GM23248 (cell line): ENCODE results near the gene PYY. TPM values are rescaled to one million over a fixed set of nuclear protein-coding genes. Genes with fewer than 3 reads are reported as not detected.

Experiments used
- DNase-seq: peaks from one replicate; pipeline ENCODE4 v3.0.0-alpha.2; 2015
- H2AFZ ChIP-seq: fragments of 200-600 bp; sonication (generic); 2 replicates; pipeline ENCODE4 v1.6.1; 2016; ENCODE audit warnings: antibody characterized with exemption
- H3F3A ChIP-seq: fragments of 200-600 bp; sonication (generic); 2 replicates; pipeline ENCODE4 v1.6.1; 2016; ENCODE audit warnings: mild to moderate bottlenecking, antibody characterized with exemption, mixed run types; ENCODE audit not compliant: insufficient read depth
- H3K27ac ChIP-seq: fragments of 200-600 bp; sonication (generic); 2 replicates; pipeline ENCODE4 v1.5.1; 2016; ENCODE audit warnings: mild to moderate bottlenecking
- H3K27me3 ChIP-seq: fragments of 200-600 bp; sonication (generic); replicated peaks from 2 replicates; pipeline ENCODE4 v1.6.1; 2016; ENCODE audit warnings: mild to moderate bottlenecking; ENCODE audit not compliant: insufficient read depth
- H3K36me3 ChIP-seq: fragments of 200-600 bp; sonication (generic); 2 replicates; pipeline ENCODE4 v1.6.1; 2016; ENCODE audit warnings: low read depth, mild to moderate bottlenecking
- H3K4me1 ChIP-seq: fragments of 200-600 bp; sonication (generic); 2 replicates; pipeline ENCODE4 v1.6.1; 2016; ENCODE audit warnings: mild to moderate bottlenecking; ENCODE audit not compliant: insufficient read depth
- H3K4me2 ChIP-seq: fragments of 200-600 bp; sonication (generic); one replicate; pipeline ENCODE4 v1.6.1; 2016; ENCODE audit warnings: mild to moderate bottlenecking; ENCODE audit not compliant: unreplicated experiment
- H3K4me3 ChIP-seq: fragments of 200-600 bp; sonication (generic); 2 replicates; pipeline ENCODE4 v1.5.1; 2016; ENCODE audit warnings: mild to moderate bottlenecking
- H3K79me2 ChIP-seq: fragments of 200-600 bp; sonication (generic); 2 replicates; pipeline ENCODE4 v1.6.1; 2016; ENCODE audit warnings: mild to moderate bottlenecking; ENCODE audit not compliant: insufficient read depth
- H3K9ac ChIP-seq: fragments of 200-600 bp; sonication (generic); 2 replicates; pipeline ENCODE4 v1.6.1; 2016; ENCODE audit warnings: mild to moderate bottlenecking
- H3K9me2 ChIP-seq: fragments of 200-600 bp; sonication (generic); 2 replicates; pipeline ENCODE4 v1.6.1; 2016; ENCODE audit warnings: mixed run types, mild to moderate bottlenecking, moderate library complexity; ENCODE audit not compliant: insufficient read depth
- H3K9me3 ChIP-seq: fragments of 200-600 bp; sonication (generic); one replicate; pipeline ENCODE4 v1.6.1; 2017; ENCODE audit warnings: low read depth
- H4K20me1 ChIP-seq: fragments of 200-600 bp; sonication (generic); 2 replicates; pipeline ENCODE4 v1.6.0; 2016; ENCODE audit not compliant: insufficient read depth
- EZH2 ChIP-seq: fragments of 200-600 bp; sonication (generic); IDR thresholded peaks from 2 replicates; pipeline ENCODE4 v1.6.1; 2018; ENCODE audit warnings: antibody characterized with exemption, mild to moderate bottlenecking; ENCODE audit not compliant: insufficient read depth, poor library complexity, severe bottlenecking
- EZH2phosphoT487 ChIP-seq: fragments of 200-600 bp; sonication (generic); IDR thresholded peaks from 2 replicates; pipeline ENCODE4 v1.6.1; 2018; ENCODE audit warnings: antibody characterized with exemption, moderate library complexity, mild to moderate bottlenecking, low read depth; ENCODE audit not compliant: insufficient read depth
- WGBS, 2 experiments: methylation state at CpG; one replicate each; pipeline ENCODE4 v1.1.6; 2015 to 2017; ENCODE audit warnings: low lambda C conversion rate in 2 of 2, low coverage in 1 of 2; ENCODE audit errors: missing lambda C conversion rate in 2 of 2; 5-methylcytosine and 5-hydroxymethylcytosine counted together
- in situ Hi-C: fragments of 300-500 bp; cut with MboI; formaldehyde crosslinking; loops from 2 replicates; pipeline ENCODE4 v1.15.0; 2020
- polyA plus RNA-seq: library from polyadenylated mRNA; unstranded; fragments of >200 nt; fragmentation: Nextera tagmentation; extraction: Ambion mirVana; gene quantifications from 2 replicates; pipeline ENCODE4 v1.2.1, GENCODE V29; 2016
- total RNA-seq: library from RNA; depleted of rRNA; stranded (reverse); fragments of >200 nt; shearing (Covaris generic); gene quantifications from 2 replicates; pipeline ENCODE4 v1.2.3, GENCODE V29; 2014

PYY gene
- total and polyA plus RNA-seq, 2 experiments from 2014 or later, result not detected

DNA sequence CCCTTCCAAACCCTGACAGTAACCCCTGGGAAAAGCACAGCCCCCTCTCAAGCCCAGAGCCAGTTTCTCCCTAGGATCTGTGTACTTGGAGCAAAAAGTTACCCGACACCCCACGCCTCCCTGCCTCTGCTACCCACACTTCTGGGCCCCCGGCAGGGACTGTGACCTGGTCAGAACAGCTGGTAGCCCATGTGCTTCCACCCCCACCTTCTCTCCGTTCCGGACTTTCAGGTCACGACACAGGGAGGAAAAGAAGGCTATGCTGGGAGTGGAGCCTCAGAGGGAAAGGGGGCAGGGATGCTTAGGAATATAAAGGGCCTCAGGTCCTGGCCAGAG is 17.8 kb downstream of the PYY start:
- 89 to 90% methylated on average over 6 of the region's 6 CpGs for WGBS, 2 experiments
- H3K36me3 ChIP-seq, result no peaks in the 10 kb centered on the region
- DNase-seq, result no peak
- H3K4me3 ChIP-seq, result no peak overlapping the region
- no peaks in the 10 kb centered on the region; the same call in 1 of the 2 replicates for H3F3A ChIP-seq
- H3K9me2 ChIP-seq, result no peaks in the 10 kb centered on the region
- H3K4me1 ChIP-seq, result peaks cover 18% of the 10 kb centered on the region
- H3K27ac ChIP-seq, result peak overlapping the region; percentile 68
- in situ Hi-C loops, result no loop called here
- no peaks in the 10 kb centered on the region for H3K27me3 ChIP-seq
- H3K9ac ChIP-seq, result peak overlapping the region; percentile 62
- H3K79me2 ChIP-seq, result no peaks in the 10 kb centered on the region
- peak overlapping the region; percentile 72; the same call in 1 of the 2 replicates for H2AFZ ChIP-seq
- no peaks in the 10 kb centered on the region for H3K9me3 ChIP-seq
- no peaks in the 10 kb centered on the region for H4K20me1 ChIP-seq
- peak overlapping the region; percentile 73 for H3K4me2 ChIP-seq
- TF ChIP-seq EZH2 (no peak), EZH2phosphoT487 (no peak)

DNA sequence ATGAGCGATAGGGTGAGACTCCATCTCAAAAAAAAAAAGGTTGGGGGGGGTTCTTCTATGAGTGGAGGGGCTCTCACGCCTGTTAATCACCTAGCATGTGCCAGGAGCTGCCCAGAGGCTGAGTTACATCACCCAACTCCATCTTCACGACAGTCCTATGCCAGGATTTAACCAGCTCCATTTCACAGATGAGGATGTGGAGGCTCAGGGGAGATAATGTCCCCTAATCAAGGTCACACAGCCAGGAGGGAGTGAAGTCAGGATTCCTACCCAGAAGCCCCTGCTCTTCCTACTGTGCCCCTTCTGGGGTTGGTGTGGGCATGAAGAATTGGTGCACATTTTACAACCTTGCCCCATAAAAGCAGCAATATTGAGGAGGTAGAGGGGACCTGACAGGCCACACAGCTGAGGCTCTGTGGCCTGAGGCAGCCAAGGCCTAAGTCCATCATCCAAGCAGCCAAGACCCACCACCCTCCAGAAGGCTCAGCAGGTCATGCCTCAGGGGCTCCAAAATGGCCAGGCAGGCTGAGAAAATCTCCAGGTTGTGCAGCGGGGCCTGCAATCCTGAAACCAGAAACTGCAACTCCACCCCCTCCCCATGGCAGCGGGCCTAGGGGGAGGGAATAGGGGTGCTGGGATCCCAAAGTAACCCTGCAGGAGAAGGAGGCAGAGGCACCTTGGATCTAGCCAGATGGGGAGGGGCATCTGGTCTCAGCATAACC is 18.4 kb downstream of the PYY start:
- Histone ChIP-seq H3K4me2 (no peak overlapping the region), H3K4me1 (peaks cover 18% of the 10 kb centered on the region), H3K9ac (no peak overlapping the region), H3K9me3 (no peaks in the 10 kb centered on the region), H3K36me3 (no peaks in the 10 kb centered on the region), H3F3A (no peaks in the 10 kb centered on the region; the same call in 1 of the 2 replicates), H3K79me2 (no peaks in the 10 kb centered on the region), H3K27me3 (no peaks in the 10 kb centered on the region), H3K9me2 (no peaks in the 10 kb centered on the region), H2AFZ (no peak overlapping the region), H4K20me1 (no peaks in the 10 kb centered on the region), H3K4me3 (no peak overlapping the region), H3K27ac (no peak overlapping the region)
- in situ Hi-C loops, result no loop called here
- TF ChIP-seq EZH2phosphoT487 (no peak), EZH2 (no peak)
- WGBS, 2 experiments, result 87 to 91% methylated on average over 5 of the region's 5 CpGs
- DNase-seq, result no peak

- TF ChIP-seq EZH2phosphoT487 (no peak), EZH2 (no peak)
- no peaks in the 10 kb centered on the region for H3K27me3 ChIP-seq
- DNase-seq, result no peak
- no peaks in the 10 kb centered on the region for H3K9me2 ChIP-seq
- no peaks in the 10 kb centered on the region; the same call in 1 of the 2 replicates for H3F3A ChIP-seq
- no peak overlapping the region for H3K4me2 ChIP-seq
- peaks cover 17% of the 10 kb centered on the region for H3K4me1 ChIP-seq
- H3K79me2 ChIP-seq, result no peaks in the 10 kb centered on the region
- no peaks in the 10 kb centered on the region for H3K36me3 ChIP-seq
- in situ Hi-C loops, result no loop called here
- H4K20me1 ChIP-seq, result no peaks in the 10 kb centered on the region
- H3K27ac ChIP-seq, result no peak overlapping the region
- H3K9ac ChIP-seq, result no peak overlapping the region
- 92 to 97% methylated on average over 4 of the region's 4 CpGs for WGBS, 2 experiments
- no peak overlapping the region for H2AFZ ChIP-seq
- no peaks in the 10 kb centered on the region for H3K9me3 ChIP-seq
- H3K4me3 ChIP-seq, result no peak overlapping the region
Measured at GRCh38 chr17:43932923-43933322, 20.8 kb downstream of the PYY start.

GRCh38 chr17:43932357-43932756 is 21.4 kb downstream of the PYY start:
- Histone ChIP-seq H2AFZ (no peak overlapping the region), H3K27me3 (0 out of 2 replicates have a peak, but pooled peaks cover 4% of the 10 kb centered on the region), H3K4me2 (no peak overlapping the region), H3K4me3 (no peak overlapping the region), H3K36me3 (no peaks in the 10 kb centered on the region), H4K20me1 (no peaks in the 10 kb centered on the region), H3F3A (no peaks in the 10 kb centered on the region; the same call in 1 of the 2 replicates), H3K4me1 (peaks cover 14% of the 10 kb centered on the region), H3K9ac (no peak overlapping the region), H3K9me3 (no peaks in the 10 kb centered on the region), H3K27ac (no peak overlapping the region), H3K9me2 (no peaks in the 10 kb centered on the region), H3K79me2 (no peaks in the 10 kb centered on the region)
- WGBS, 2 experiments, result 72 to 79% methylated on average over 9 to 10 of the region's 10 CpGs
- no peak for DNase-seq
- TF ChIP-seq EZH2 (no peak), EZH2phosphoT487 (no peak)
- in situ Hi-C loops, result no loop called here
